Heart left ventricle (tissue), 16 donors: ENCODE results near the gene TENM3. TPM values are rescaled to one million over a fixed set of nuclear protein-coding genes. Genes with fewer than 3 reads are reported as not detected.

Experiments
- ATAC-seq, 4 donors: fragments of 200-7000 bp; cut with Tn5 transposase; one replicate each; pipeline ENCODE4 v1.9.1; 2020 to 2022; ENCODE audit warnings: moderate library complexity in 4 of 4, mild to moderate bottlenecking in 3 of 4, moderate number of reproducible peaks in 1 of 4
- DNase-seq, 5 donors: peaks; one replicate each; pipeline ENCODE4 v3.0.0-alpha.2; 2020
- H3K27ac ChIP-seq, 12 donors: fragments of 200-600 bp; sonication (generic) in 4 of 12; one replicate each; pipeline versions ENCODE4 v1.5.0 to v1.8.0; 2016 to 2022; ENCODE audit warnings: mild to moderate bottlenecking in 2 of 12
- H3K27me3 ChIP-seq, 9 donors: fragments of 200-600 bp; sonication (generic) in 2 of 9; one replicate each; pipeline versions ENCODE4 v1.5.1 to v1.8.0; 2016 to 2022; ENCODE audit warnings: mild to moderate bottlenecking in 3 of 9
- H3K36me3 ChIP-seq, 9 donors: fragments of 200-600 bp; sonication (generic) in 2 of 9; one replicate each; pipeline versions ENCODE4 v1.5.0 to v1.8.0; 2018 to 2022; ENCODE audit warnings: mild to moderate bottlenecking in 2 of 9
- H3K4me1 ChIP-seq, 12 donors: fragments of 200-600 bp; sonication (generic) in 4 of 12; one replicate each; pipeline versions ENCODE4 v1.5.0 to v1.8.0; 2016 to 2022; ENCODE audit warnings: mild to moderate bottlenecking in 3 of 12
- H3K4me3 ChIP-seq, 12 donors: fragments of 200-600 bp; sonication (generic) in 4 of 12; one replicate each; pipeline versions ENCODE4 v1.5.0 to v1.8.0; 2017 to 2022; ENCODE audit warnings: mild to moderate bottlenecking in 9 of 12, moderate library complexity in 4 of 12
- H3K9me3 ChIP-seq, 12 donors: fragments of 200-600 bp; sonication (generic) in 4 of 12; one replicate each; pipeline versions ENCODE4 v1.5.0 to v1.8.0; 2016 to 2022; ENCODE audit warnings: mild to moderate bottlenecking in 1 of 12
- POLR2A ChIP-seq, 2 donors: fragments of 450-650 bp; IDR thresholded peaks; one replicate each; pipeline ENCODE4 v1.6.1; 2017; ENCODE audit warnings: antibody characterized with exemption in 2 of 2, mild to moderate bottlenecking in 2 of 2, moderate library complexity in 2 of 2
- WGBS, 4 donors: extraction: QIAGEN DNeasy Blood & Tissue Kit in 2 of 4; methylation state at CpG; one replicate each; pipeline versions ENCODE4 v1.1.5 to v1.1.7; 2013 to 2018; 5-methylcytosine and 5-hydroxymethylcytosine counted together
- intact Hi-C, 10 donors: fragments of 100-400 bp; cut with DNase I; formaldehyde crosslinking; loops; one replicate each; pipeline versions ENCODE4 v1.11.1 to v1.14.2; 2022
- polyA plus RNA-seq, 2 donors: library from polyadenylated mRNA; stranded (reverse); fragments of 200-250 nt; gene quantifications; one replicate each; pipeline ENCODE4 v1.2.3, GENCODE V29; 2013
- total RNA-seq, 9 donors: library from RNA; depleted of rRNA in 2 of 9; stranded (reverse); fragments of >200 nt in 2 of 9; fragmentation: NEBNext Ultra II Directional in 3 of 9; extraction: Animal tissue kit (Norgen Biotek cat#: 25700) in 3 of 9; gene quantifications; one replicate each; pipeline versions ENCODE4 v1.1.0 to v1.2.4, GENCODE V29; 2016 to 2023
- TF ChIP-seq, protein P1 (sequence below), 12 donors: fragments of 200-600 bp; sonication (generic) in 4 of 12; IDR thresholded peaks; one replicate each; pipeline versions ENCODE4 v1.5.0 to v1.8.0; 2018 to 2022; ENCODE audit warnings: antibody characterized with exemption in 12 of 12, mild to moderate bottlenecking in 5 of 12
- donor health status: ischemic (EF 13 %, LVEDD 7.1; RV severe dilation, severe dysfunction).
- donor health status: healthy with polysubstance abuse.
- donor health status: DM: no; HTN: yes; CAD: no.
- donor health status: DM: no; HTN: no; CAD: no.
- donor health status: ischemic (EF 25% LVEDD 6.9; RV normal size, moderate dysfunction).
- donor health status: ischemic (EF 25% LVEDD 5.7; RV mildly dilated, moderate dysfunction).
- donor health status: healthy.
- donor health status: DM: yes; HTN: yes; CAD: no.
- donor health status: ischemic (EF 35%, LVEDD 5.7; RV mildly dilated, moderate dysfunction).
- donor health status: nonischemic (EF 11% LVEDD 7.7; RV severe dilation, severe dysfunction).
- donor health status: DM: yes; HTN: yes; CAD: no.
- donor health status: PGD.
- donor health status: ischemic (EF 29% LVEDD 5.4; RV normal size, mild dysfunction).
- donor health status: nonischemic (EF 23%, LVEDD 6.1; RV moderate dilation, normal function).

TENM3 gene
- total and polyA plus RNA-seq, 11 donors, result 0.19 to 10.3 (median 2.5) TPM

GRCh38 chr4:182248295-182248694 lies 5.1 kb downstream of the TENM3 start:
- ATAC-seq (no peak), DNase-seq (no peak)
- Histone ChIP-seq H3K27ac (no peak overlapping the region), H3K4me1 (peaks cover 0 to 6% (median 0%) of the 10 kb centered on the region in 12 donors), H3K36me3 (no peaks in the 10 kb centered on the region), H3K4me3 (no peak overlapping the region), H3K9me3 (no peaks in the 10 kb centered on the region), H3K27me3 (no peaks in the 10 kb centered on the region)
- 83 to 85% (median 83%) methylated on average over 3 of the region's 3 CpGs for WGBS, 4 donors
- intact Hi-C loops, result no loop called here
- TF ChIP-seq POLR2A (IDR thresholded peaks at IDR 0.05), result no peak
- TF ChIP-seq, protein P1, sequence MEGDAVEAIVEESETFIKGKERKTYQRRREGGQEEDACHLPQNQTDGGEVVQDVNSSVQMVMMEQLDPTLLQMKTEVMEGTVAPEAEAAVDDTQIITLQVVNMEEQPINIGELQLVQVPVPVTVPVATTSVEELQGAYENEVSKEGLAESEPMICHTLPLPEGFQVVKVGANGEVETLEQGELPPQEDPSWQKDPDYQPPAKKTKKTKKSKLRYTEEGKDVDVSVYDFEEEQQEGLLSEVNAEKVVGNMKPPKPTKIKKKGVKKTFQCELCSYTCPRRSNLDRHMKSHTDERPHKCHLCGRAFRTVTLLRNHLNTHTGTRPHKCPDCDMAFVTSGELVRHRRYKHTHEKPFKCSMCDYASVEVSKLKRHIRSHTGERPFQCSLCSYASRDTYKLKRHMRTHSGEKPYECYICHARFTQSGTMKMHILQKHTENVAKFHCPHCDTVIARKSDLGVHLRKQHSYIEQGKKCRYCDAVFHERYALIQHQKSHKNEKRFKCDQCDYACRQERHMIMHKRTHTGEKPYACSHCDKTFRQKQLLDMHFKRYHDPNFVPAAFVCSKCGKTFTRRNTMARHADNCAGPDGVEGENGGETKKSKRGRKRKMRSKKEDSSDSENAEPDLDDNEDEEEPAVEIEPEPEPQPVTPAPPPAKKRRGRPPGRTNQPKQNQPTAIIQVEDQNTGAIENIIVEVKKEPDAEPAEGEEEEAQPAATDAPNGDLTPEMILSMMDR (IDR thresholded peaks at IDR 0.05), result no peak

- no peaks in the 10 kb centered on the region for H3K27me3 ChIP-seq
- no peak for DNase-seq
- WGBS, 4 donors, result 85 to 88% (median 86%) methylated on average over 6 of the region's 6 CpGs
- intact Hi-C loops, result no loop called here
- ATAC-seq, result no peak
- peaks cover 0 to 6% (median 0%) of the 10 kb centered on the region in 12 donors for H3K4me1 ChIP-seq
- H3K27ac ChIP-seq, result no peak overlapping the region
- no peak overlapping the region for H3K4me3 ChIP-seq
- H3K36me3 ChIP-seq, result no peaks in the 10 kb centered on the region
- no peak for TF ChIP-seq POLR2A (IDR thresholded peaks at IDR 0.05)
- TF ChIP-seq, protein P1 (IDR thresholded peaks at IDR 0.05), result no peak
- H3K9me3 ChIP-seq, result no peaks in the 10 kb centered on the region
Measured at GRCh38 chr4:182250446-182250845, 7.2 kb downstream of the TENM3 start.

- Histone ChIP-seq H3K9me3 (no peaks in the 10 kb centered on the region), H3K4me1 (peaks cover 0 to under 1% (median 0%) of the 10 kb centered on the region in 12 donors), H3K27ac (no peak overlapping the region), H3K4me3 (no peak overlapping the region), H3K36me3 (no peaks in the 10 kb centered on the region), H3K27me3 (no peaks in the 10 kb centered on the region)
- intact Hi-C loops, result no loop called here
- 88 to 95% (median 91%) methylated on average over 8 of the region's 8 CpGs for WGBS, 4 donors
- no peak for TF ChIP-seq POLR2A (IDR thresholded peaks at IDR 0.05)
- TF ChIP-seq, protein P1 (IDR thresholded peaks at IDR 0.05), result no peak
- no peak for ATAC-seq
- DNase-seq, result no peak
Measured at GRCh38 chr4:182251116-182251515, 7.9 kb downstream of the TENM3 start.

DNA sequence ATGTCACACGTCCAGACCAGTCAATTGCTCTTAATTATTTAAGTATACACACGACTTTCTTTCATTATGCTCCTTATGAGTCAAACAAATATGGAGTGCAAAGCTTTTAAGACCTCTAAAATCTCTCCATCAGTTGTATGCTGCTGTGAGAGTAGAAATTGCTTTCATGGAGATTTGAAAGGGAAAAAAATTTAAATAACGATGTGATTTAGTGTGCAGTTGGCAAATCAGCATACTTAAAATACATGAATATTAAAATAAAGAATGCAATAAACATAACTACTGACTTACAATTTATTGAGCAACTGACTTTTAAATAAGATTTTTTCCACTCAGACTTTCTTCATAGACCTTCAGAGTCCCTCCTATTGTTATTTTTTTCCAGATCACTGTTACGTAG lies 9.0 kb downstream of the TENM3 start:
- TF ChIP-seq, protein P1 (IDR thresholded peaks at IDR 0.05), result no peak
- TF ChIP-seq POLR2A (IDR thresholded peaks at IDR 0.05), result no peak
- Histone ChIP-seq H3K4me1 (no peaks in the 10 kb centered on the region), H3K27ac (no peak overlapping the region), H3K9me3 (peaks cover 0 to 5% (median 0%) of the 10 kb centered on the region in 12 donors), H3K27me3 (no peaks in the 10 kb centered on the region), H3K36me3 (no peaks in the 10 kb centered on the region), H3K4me3 (no peak overlapping the region)
- 81 to 87% (median 85%) methylated on average over 4 of the region's 4 CpGs for WGBS, 4 donors
- ATAC-seq (no peak), DNase-seq (no peak)
- intact Hi-C loops, result no loop called here
